DND-41 (cell line): ENCODE measurements around the gene AOPEP.

Experiments
- EZH2 ChIP-seq: IDR thresholded peaks from 3 replicates; pipeline ENCODE4 v1.6.1; 2012; ENCODE audit warnings: borderline replicate concordance, low read depth, mild to moderate bottlenecking, moderate library complexity, low read length, inconsistent platforms; ENCODE audit not compliant: severe bottlenecking
- TF ChIP-seq, protein P1 (sequence below): IDR thresholded peaks from 2 replicates; pipeline ENCODE4 v1.5.1; 2012; ENCODE audit warnings: borderline replicate concordance, low read length, moderate library complexity, mild to moderate bottlenecking; ENCODE audit not compliant: poor library complexity, severe bottlenecking; ENCODE audit errors: extremely low read depth

DNA sequence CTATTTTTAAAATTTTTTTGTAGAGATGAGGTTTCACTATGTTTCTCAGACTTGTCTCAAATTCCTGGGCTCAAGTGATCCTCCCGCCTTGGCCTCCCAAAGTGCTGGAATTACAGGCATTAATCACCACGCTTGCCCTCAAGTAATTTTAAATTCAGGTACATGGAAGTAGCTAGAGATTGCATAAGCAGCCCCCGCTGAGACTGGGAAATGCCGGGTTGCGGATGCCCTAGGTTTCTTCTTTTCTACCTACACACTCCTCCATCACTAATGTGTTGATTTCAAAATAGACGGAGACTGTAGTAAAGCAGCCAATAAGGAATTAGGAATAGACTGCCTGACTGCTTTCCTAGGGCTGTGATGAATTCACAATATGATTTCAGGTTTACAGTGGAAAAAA is 388.6 kb downstream of the AOPEP start:
- TF ChIP-seq, protein P1, sequence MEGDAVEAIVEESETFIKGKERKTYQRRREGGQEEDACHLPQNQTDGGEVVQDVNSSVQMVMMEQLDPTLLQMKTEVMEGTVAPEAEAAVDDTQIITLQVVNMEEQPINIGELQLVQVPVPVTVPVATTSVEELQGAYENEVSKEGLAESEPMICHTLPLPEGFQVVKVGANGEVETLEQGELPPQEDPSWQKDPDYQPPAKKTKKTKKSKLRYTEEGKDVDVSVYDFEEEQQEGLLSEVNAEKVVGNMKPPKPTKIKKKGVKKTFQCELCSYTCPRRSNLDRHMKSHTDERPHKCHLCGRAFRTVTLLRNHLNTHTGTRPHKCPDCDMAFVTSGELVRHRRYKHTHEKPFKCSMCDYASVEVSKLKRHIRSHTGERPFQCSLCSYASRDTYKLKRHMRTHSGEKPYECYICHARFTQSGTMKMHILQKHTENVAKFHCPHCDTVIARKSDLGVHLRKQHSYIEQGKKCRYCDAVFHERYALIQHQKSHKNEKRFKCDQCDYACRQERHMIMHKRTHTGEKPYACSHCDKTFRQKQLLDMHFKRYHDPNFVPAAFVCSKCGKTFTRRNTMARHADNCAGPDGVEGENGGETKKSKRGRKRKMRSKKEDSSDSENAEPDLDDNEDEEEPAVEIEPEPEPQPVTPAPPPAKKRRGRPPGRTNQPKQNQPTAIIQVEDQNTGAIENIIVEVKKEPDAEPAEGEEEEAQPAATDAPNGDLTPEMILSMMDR, result no peak
- TF ChIP-seq EZH2, result no peak
